GM10266 (cell line): Measurements from ENCODE around the gene ENAM.

Experiments
- DNase-seq: peaks from one replicate; pipeline ENCODE4 v3.0.0; 2012; ENCODE audit errors: extremely low spot score
- TF ChIP-seq, protein P1 (sequence below): IDR thresholded peaks from 2 replicates; pipeline ENCODE4 v1.5.1; 2012; ENCODE audit warnings: mild to moderate bottlenecking, low read depth; ENCODE audit not compliant: control insufficient read depth, insufficient read depth; ENCODE audit errors: missing control alignments

The ENAM gene

DNA sequence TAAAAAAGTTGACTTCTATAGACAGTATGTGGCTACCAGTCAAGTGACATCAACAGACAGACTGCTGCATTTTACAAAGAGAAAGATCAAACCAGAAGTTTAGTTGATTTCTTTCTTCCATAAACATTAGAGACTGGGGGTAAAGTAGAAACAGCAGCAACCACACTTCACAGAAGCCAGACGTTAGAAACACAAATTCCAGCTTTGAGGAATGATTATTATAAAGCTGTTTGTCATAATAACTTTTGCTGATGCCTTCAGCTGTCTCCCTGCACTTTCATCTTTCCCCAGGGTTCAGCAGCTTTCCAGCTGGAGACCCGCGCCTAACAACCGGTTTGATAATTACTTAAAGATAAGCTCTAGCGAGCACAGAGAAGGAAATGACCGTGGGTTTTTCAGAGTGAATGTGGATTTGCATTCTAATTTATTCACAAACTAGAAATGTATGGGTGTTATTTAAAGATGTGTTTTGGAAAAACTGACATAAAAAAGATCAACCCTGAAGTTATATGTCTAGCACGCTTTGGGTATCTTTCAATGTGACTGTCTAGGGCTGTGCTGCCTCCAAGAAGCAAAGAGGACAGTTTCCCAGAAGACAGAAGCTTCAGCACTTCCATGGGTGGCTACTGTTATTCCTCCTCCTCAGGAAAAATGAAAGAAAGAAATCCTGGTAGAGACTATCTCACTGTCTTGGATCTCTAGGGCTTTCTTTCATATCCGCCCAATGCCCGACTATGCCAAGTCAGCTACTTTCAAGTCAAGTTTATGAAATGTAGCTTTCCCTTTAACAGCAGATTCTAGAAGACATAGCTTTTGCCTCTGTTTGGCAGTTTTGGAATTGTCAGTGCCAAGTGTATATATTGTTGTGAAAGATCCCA lies 15.0 kb upstream of the ENAM start:
- TF ChIP-seq, protein P1, sequence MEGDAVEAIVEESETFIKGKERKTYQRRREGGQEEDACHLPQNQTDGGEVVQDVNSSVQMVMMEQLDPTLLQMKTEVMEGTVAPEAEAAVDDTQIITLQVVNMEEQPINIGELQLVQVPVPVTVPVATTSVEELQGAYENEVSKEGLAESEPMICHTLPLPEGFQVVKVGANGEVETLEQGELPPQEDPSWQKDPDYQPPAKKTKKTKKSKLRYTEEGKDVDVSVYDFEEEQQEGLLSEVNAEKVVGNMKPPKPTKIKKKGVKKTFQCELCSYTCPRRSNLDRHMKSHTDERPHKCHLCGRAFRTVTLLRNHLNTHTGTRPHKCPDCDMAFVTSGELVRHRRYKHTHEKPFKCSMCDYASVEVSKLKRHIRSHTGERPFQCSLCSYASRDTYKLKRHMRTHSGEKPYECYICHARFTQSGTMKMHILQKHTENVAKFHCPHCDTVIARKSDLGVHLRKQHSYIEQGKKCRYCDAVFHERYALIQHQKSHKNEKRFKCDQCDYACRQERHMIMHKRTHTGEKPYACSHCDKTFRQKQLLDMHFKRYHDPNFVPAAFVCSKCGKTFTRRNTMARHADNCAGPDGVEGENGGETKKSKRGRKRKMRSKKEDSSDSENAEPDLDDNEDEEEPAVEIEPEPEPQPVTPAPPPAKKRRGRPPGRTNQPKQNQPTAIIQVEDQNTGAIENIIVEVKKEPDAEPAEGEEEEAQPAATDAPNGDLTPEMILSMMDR = no peak
- no peak for DNase-seq

DNA sequence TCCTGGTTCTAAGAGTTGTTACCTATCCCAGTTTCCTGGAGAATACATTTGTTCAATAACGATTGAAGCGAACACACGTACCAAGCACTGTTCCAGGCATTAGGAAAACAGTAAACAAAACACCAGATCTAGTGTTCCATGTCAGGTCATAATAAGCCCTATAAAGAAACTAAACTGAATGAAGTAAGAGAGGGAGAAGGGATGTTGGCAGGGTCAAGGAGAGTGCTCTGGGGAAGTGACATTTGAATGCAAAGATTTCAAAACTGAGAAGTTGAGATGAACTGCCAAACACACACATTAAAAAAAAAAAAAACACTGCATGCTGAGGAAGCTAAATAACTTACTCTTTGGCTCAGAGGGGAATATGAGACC lies 14.4 kb upstream of the ENAM start:
- no peak for DNase-seq
- TF ChIP-seq, protein P1 = no peak

DNA sequence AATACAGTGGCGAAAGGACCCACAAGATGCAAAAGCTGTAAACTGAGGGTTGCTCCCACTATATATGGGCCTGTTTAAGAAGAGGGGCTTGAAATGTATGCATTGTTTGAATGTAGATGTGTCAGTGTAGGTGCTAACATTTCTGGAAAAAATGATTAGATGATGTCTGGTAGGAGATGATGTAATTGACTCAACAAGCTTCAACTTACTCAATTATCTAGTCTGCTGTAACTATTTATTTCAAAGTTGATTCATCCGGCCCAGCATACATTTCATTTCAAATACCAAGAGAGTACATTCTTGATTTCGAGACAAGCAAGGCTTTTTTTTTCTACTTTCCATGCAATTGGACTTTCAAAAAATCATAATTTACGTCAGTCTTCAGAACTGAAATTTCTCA lies 9.3 kb upstream of the ENAM start:
- no peak for DNase-seq
- TF ChIP-seq, protein P1 = no peak

DNA sequence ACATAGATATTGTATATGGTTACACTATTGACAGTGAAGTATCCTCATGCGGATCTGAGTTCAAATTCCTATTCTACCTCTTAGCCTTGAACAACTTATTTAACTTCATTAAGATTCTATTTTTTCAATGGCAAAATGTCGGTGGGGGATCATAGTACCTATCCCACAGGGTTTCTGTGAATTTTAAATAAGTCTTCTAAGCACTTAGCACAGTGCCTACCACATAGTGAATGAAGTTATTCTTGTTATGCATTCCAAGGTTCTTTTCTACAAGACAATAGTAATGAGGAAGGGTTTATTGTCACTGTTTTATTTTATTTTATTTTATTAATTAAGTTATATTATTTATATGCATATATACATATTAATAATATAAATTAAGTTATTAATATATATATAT lies 8.8 kb upstream of the ENAM start:
- TF ChIP-seq, protein P1 = no peak
- no peak for DNase-seq

DNA sequence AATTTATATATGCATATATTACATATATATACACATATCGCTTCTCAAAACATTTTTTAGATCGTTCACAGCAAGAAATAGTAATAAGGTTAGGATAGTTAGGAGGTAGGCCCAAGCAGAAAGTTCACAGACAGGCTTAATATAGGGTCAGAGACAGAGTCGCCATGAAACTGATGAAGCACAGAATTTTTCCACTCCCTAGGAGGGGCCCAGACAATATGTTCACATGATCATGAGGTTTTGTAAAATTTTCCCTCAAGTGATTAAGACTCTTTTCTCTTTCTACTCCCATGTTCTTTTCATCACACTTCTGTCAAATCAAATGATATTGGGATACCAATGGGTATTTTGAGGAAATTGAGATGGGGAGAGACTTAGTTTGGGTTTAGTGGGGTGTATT lies 5.2 kb upstream of the ENAM start:
- TF ChIP-seq, protein P1 = no peak
- no peak for DNase-seq

DNA sequence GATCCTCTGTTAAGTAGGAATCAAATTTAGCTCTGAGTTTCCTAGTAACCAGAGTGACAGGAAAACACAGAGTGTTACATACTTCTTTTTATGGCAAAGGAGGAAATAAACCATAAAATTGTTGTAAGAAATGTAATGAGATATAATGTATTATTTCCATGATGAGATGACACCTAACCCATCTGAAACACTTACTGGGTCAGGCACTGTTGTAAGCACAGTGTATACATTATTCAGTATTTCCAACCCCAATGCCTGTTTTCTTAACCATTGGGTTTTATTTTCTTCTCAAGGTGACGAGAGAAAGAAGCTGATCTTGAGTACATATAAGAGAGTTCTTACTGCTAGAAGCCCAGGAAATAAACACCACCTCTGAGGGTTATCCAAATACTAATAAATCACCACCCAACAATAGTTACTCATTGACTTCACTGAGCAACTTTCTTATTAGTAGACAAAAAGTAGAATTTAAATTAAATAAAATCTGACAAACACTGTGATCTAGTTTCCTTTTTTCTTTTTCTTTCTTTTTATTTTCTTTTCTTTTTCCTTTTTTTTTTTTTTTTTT lies 4.2 kb upstream of the ENAM start:
- TF ChIP-seq, protein P1 = no peak
- no peak for DNase-seq

DNA sequence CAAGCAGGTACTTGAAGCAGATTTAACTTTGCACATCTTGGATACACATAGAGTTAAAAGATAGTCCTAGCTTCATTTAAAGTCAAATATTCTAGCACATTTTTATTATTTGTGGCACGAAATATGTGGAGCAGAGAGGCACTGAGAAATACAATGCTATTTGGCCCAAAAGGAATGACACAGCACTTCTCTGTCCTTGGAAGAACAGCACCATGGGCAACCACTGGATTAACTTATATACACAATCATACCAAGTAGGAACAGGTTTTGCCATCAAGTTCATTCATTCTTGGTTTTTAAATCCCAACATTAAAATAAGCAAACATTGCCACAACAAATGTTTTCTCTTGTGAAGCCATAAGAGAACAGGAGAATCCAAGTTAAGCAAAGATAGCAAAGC lies 924 bp upstream of the ENAM start:
- TF ChIP-seq, protein P1 = no peak
- no peak for DNase-seq
